ENCODE measurements around the gene AUTS2.

- TF ChIP-seq CTCF (conservative IDR thresholded peaks at IDR 0.05; ENCODE audit: low read depth in 2 of 2) (no peak), EZH2phosphoT487 (IDR thresholded peaks at IDR 0.05; ENCODE audit: unreplicated experiment) (no peak), POLR2AphosphoS5 (IDR thresholded peaks at IDR 0.05; ENCODE audit: low read depth) (no peak), EZH2 (IDR thresholded peaks at IDR 0.05; ENCODE audit: low read depth, unreplicated experiment) (no peak), REST (IDR thresholded peaks at IDR 0.05; ENCODE audit: unreplicated experiment) (no peak), STAT1 (IDR thresholded peaks at IDR 0.05; ENCODE audit: unreplicated experiment) (no peak), JUNB (IDR thresholded peaks at IDR 0.05; ENCODE audit: unreplicated experiment) (no peak), CREB1 (CRISPR knock-in tag; IDR thresholded peaks at IDR 0.05; ENCODE audit: low read depth) (no peak), ETS1 (IDR thresholded peaks at IDR 0.05) (no peak), ZNF331 (CRISPR knock-in tag; IDR thresholded peaks at IDR 0.05; ENCODE audit: low read depth) (no peak), NANOG (IDR thresholded peaks at IDR 0.05; ENCODE audit: borderline replicate concordance) (no peak)
Observed at GRCh38 chr7:70143075-70144044, 545.1 kb downstream of the AUTS2 start.

Data from GM23338 (cell line).